T-cell (primary cell): ENCODE data around the gene MRFAP1L1. TPM values are rescaled to one million over a fixed set of nuclear protein-coding genes. Genes with fewer than 3 reads are reported as not detected.
A peak's percentile ranks its signal among the peaks of the same experiment; 100 is the strongest.

Experiments used
- ATAC-seq, 4 experiments: fragments of 200-7000 bp in 3 of 4; fragments of 150-1000 bp in 1 of 4; cut with Tn5 transposase; replicated peaks in 1 of 4; 1 replicate in 3 of 4; 2 replicates in 1 of 4; pipeline ENCODE4 v1.10.0; 2021; ENCODE audit warnings: moderate library complexity in 3 of 4, mild to moderate bottlenecking in 2 of 4, moderate number of reproducible peaks in 1 of 4
- CTCF ChIA-PET, 2 donors: fragments of 300-600 bp; sonication (Branson Sonifier 250); formaldehyde crosslinking; loops; one replicate each; lab custom pipeline; 2022; ENCODE audit warnings: antibody characterized with exemption in 2 of 2; lab: Charles Lee
- POLR2A ChIA-PET, 2 donors: fragments of 300-600 bp; sonication (Branson Sonifier 250); formaldehyde crosslinking; loops; one replicate each; lab custom pipeline; 2022; ENCODE audit warnings: antibody characterized with exemption in 2 of 2; lab: Charles Lee
- DNase-seq, 35 experiments: peaks; one replicate each; pipeline versions ENCODE4 v3.0.0 to v3.0.0-alpha.2; 2013 to 2023
- H3K27ac ChIP-seq: one replicate; pipeline ENCODE4 v1.5.1; 2013; ENCODE audit warnings: low read length
- H3K27me3 ChIP-seq, 2 experiments: replicated peaks in 1 of 2; 1 replicate in 1 of 2; 2 replicates in 1 of 2; pipeline versions ENCODE4 v1.6.1 to v1.7.0; 2013; ENCODE audit warnings: low read length in 1 of 2, mixed read lengths in 1 of 2; ENCODE audit not compliant: control insufficient read depth in 2 of 2, insufficient read depth in 2 of 2; ENCODE audit errors: extremely low read depth in 1 of 2
- H3K36me3 ChIP-seq, 2 donors: 1 replicate in 1 of 2; 2 replicates in 1 of 2; pipeline versions ENCODE4 v1.6.1 to v1.7.0; 2013; ENCODE audit warnings: low read length in 1 of 2; ENCODE audit not compliant: control insufficient read depth in 2 of 2, insufficient read depth in 1 of 2; ENCODE audit errors: extremely low read depth in 1 of 2
- H3K4me1 ChIP-seq, 2 experiments: 1 replicate in 1 of 2; 2 replicates in 1 of 2; pipeline versions ENCODE4 v1.6.1 to v1.7.0; 2013; ENCODE audit warnings: low read length in 2 of 2, mixed read lengths in 1 of 2; ENCODE audit not compliant: insufficient read depth in 2 of 2, control insufficient read depth in 1 of 2; ENCODE audit errors: extremely low read depth in 1 of 2
- H3K4me3 ChIP-seq, 2 donors: 1 replicate in 1 of 2; 2 replicates in 1 of 2; pipeline versions ENCODE4 v1.5.1 to v1.7.0; 2013; ENCODE audit warnings: mild to moderate bottlenecking in 2 of 2, low read length in 1 of 2, moderate library complexity in 1 of 2; ENCODE audit not compliant: control insufficient read depth in 1 of 2; ENCODE audit errors: extremely low read depth in 1 of 2
- H3K9me3 ChIP-seq: 2 replicates; pipeline ENCODE4 v1.7.0; 2013
- H3K27ac Mint-ChIP-seq, 2 donors: one replicate each; pipeline ENCODE4 v1.8.0; 2020 to 2021; ENCODE audit warnings: mild to moderate bottlenecking in 2 of 2, mixed read lengths in 2 of 2
- H3K27me3 Mint-ChIP-seq, 2 donors: one replicate each; pipeline ENCODE4 v1.8.0; 2021 to 2022; ENCODE audit warnings: mixed read lengths in 2 of 2
- H3K36me3 Mint-ChIP-seq: one replicate; pipeline ENCODE4 v1.8.0; 2021; ENCODE audit warnings: mixed read lengths
- H3K4me1 Mint-ChIP-seq, 3 donors: one replicate each; pipeline ENCODE4 v1.8.0; 2020 to 2022; ENCODE audit warnings: mixed read lengths in 3 of 3, mild to moderate bottlenecking in 1 of 3
- H3K4me3 Mint-ChIP-seq, 3 donors: one replicate each; pipeline ENCODE4 v1.8.0; 2020 to 2022; ENCODE audit warnings: mild to moderate bottlenecking in 3 of 3, mixed read lengths in 3 of 3, moderate library complexity in 3 of 3
- H3K9me3 Mint-ChIP-seq, 3 donors: one replicate each; pipeline ENCODE4 v1.8.0; 2020 to 2022; ENCODE audit warnings: mixed read lengths in 3 of 3
- WGBS: methylation state at CpG from one replicate; pipeline ENCODE4 v1.1.5; 2013; ENCODE audit warnings: missing lambda C conversion rate; ENCODE audit not compliant: insufficient coverage; 5-methylcytosine and 5-hydroxymethylcytosine counted together
- total RNA-seq, 35 experiments: library from RNA in 6 of 35; stranded (reverse) in 6 of 35; fragments of 120-200 nt in 1 of 35; gene quantifications; one replicate each; pipeline versions ENCODE4 v1.2.1 to v1.2.4 and lab custom pipeline; 2013 to 2026

The MRFAP1L1 gene
- total RNA-seq, 5 donors from 2014 or later (not counting 1 experiment from before 2014, with no cell fraction given): 28.8 to 121 (median 112) TPM

GRCh38 chr4:6718932-6719610, 9.4 kb upstream of the MRFAP1L1 start:
- POLR2A ChIA-PET: interaction anchor here in 1 of 2 donors (0.7 kb wide), 1 partner anchor 77 kb away, joined by 3 read pairs; no protein-coding TSS in a partner anchor
- Histone ChIP-seq H3K36me3 (peaks cover 0 to 2% of the 10 kb centered on the region in 2 donors), H3K27ac (no peak overlapping the region), H3K4me3 (no peak overlapping the region), H3K4me1 (peaks cover 15 to 27% of the 10 kb centered on the region in 2 experiments), H3K27me3 (peaks cover 0 to 7% of the 10 kb centered on the region in 2 experiments), H3K9me3 (no peaks in the 10 kb centered on the region)
- Mint-ChIP-seq H3K9me3 (no peaks in the 10 kb centered on the region), H3K27ac (peak overlapping the region; percentile 28 to 39), H3K27me3 (no peaks in the 10 kb centered on the region), H3K4me3 (peak overlapping the region; percentile 4 to 27 (median 26)), H3K36me3 (peaks cover 4% of the 10 kb centered on the region), H3K4me1 (peaks cover 34 to 40% (median 39%) of the 10 kb centered on the region in 3 donors)
- DNase-seq (no peak), ATAC-seq (no peak)
- WGBS: 93% methylated on average over 5 of the region's 7 CpGs
- CTCF ChIA-PET: interaction anchor here (1.0 to 6.3 kb wide), 10 partner anchors 10 to 351 kb away, joined by 3 to 77 read pairs (median 6); partner anchors contain the start of genes GRPEL1 (in 1 of the 2) and MRFAP1L1 (in 1 of the 2)

GRCh38 chr4:6716958-6717655, 7.4 kb upstream of the MRFAP1L1 start:
- H3K4me3 ChIP-seq: peak overlapping the region; percentile 87 to 90
- H3K27ac ChIP-seq: peak overlapping the region; percentile 82
- Mint-ChIP-seq H3K4me3 (peak overlapping the region; percentile 90 to 96 (median 91)), H3K27me3 (no peaks in the 10 kb centered on the region), H3K9me3 (no peaks in the 10 kb centered on the region), H3K4me1 (peaks cover 34 to 42% (median 39%) of the 10 kb centered on the region in 3 donors), H3K36me3 (peaks cover 4% of the 10 kb centered on the region), H3K27ac (peak overlapping the region; percentile 83 to 92)
- H3K36me3 ChIP-seq: peaks cover 0 to 2% of the 10 kb centered on the region in 2 donors
- WGBS: no CpG with 5 or more reads among the region's 7 CpGs
- ChIA-PET POLR2A (interaction anchor here (0.6 to 2.0 kb wide), 8 partner anchors 30 to 373 kb away, joined by 3 to 9 read pairs (median 4); a partner anchor contains a TSS), CTCF (interaction anchor here (0.7 to 6.3 kb wide), 14 partner anchors 21 to 355 kb away, joined by 3 to 77 read pairs (median 8); partner anchors contain the start of gene GRPEL1 (in 1 of the 2))
- peaks cover 15 to 27% of the 10 kb centered on the region in 2 experiments for H3K4me1 ChIP-seq
- H3K9me3 ChIP-seq: no peaks in the 10 kb centered on the region
- H3K27me3 ChIP-seq: no peaks in the 10 kb centered on the region
- ATAC-seq (no peak), DNase-seq (no peak)

DNA sequence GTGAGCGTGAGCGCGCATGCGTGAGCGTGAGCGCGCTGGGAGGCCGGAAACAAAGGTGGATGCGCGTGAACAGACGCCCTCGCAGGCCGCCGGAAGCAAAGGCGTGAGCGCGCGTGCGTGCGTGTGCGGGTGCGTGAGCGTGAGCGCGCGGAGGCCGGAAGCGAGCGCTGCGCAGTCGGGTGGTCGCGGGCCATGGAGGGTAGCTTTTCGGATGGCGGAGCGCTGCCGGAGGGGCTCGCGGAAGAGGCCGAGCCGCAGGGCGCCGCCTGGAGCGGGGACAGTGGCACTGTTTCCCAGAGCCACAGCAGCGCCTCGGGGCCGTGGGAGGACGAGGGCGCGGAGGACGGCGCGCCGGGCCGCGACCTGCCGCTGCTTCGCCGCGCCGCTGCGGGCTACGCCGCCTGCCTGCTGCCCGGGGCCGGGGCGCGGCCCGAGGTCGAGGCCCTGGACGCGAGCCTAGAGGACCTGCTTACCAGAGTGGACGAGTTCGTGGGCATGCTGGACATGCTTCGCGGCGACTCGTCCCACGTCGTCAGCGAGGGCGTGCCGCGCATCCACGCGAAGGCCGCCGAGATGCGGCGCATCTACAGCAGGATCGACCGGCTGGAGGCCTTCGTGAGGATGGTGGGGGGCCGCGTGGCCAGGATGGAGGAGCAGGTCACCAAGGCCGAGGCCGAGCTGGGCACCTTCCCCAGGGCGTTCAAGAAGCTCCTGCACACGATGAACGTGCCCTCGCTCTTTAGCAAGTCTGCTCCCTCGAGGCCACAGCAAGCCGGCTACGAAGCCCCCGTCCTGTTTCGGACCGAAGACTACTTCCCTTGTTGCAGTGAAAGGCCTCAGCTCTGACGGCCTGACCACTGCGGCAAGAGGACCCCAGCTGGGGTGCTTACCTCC, 6.6 kb upstream of the MRFAP1L1 start, which contains the start of gene BLOC1S4:
TSS of gene BLOC1S4 (plus strand) at position 157 of the 894 bp plus-strand sequence. CDS start at position 193, 36 bp downstream.
- peaks cover 34 to 42% (median 42%) of the 10 kb centered on the region in 3 donors for H3K4me1 Mint-ChIP-seq
- DNase-seq (peak; percentile 78 to 99 (median 87)), ATAC-seq (peak; percentile 85 to 90 (median 86))
- no peaks in the 10 kb centered on the region for H3K27me3 Mint-ChIP-seq
- WGBS: under 1% methylated on average over 108 of the region's 109 CpGs
- ChIA-PET CTCF (interaction anchor here (0.8 to 6.3 kb wide), 10 partner anchors 21 to 355 kb away, joined by 3 to 77 read pairs (median 12); no protein-coding TSS in a partner anchor), POLR2A (interaction anchor here (0.7 to 2.0 kb wide), 3 partner anchors 41 to 202 kb away, joined by 3 to 5 read pairs (median 4); no protein-coding TSS in a partner anchor)
- H3K4me1 ChIP-seq: peaks cover 15 to 27% of the 10 kb centered on the region in 2 experiments
- H3K9me3 Mint-ChIP-seq: no peaks in the 10 kb centered on the region
- no peaks in the 10 kb centered on the region for H3K27me3 ChIP-seq
- H3K27ac ChIP-seq: peak within 1 kb of the TSS; percentile 82
- peak within 1 kb of the TSS; percentile 90 to 96 (median 91) for H3K4me3 Mint-ChIP-seq
- peaks cover 4% of the 10 kb centered on the region for H3K36me3 Mint-ChIP-seq
- peak within 1 kb of the TSS; percentile 87 to 95 for H3K27ac Mint-ChIP-seq
- peaks cover 0 to 2% of the 10 kb centered on the region in 2 donors for H3K36me3 ChIP-seq
- peak within 1 kb of the TSS; percentile 87 to 90 for H3K4me3 ChIP-seq
- no peaks in the 10 kb centered on the region for H3K9me3 ChIP-seq

DNA sequence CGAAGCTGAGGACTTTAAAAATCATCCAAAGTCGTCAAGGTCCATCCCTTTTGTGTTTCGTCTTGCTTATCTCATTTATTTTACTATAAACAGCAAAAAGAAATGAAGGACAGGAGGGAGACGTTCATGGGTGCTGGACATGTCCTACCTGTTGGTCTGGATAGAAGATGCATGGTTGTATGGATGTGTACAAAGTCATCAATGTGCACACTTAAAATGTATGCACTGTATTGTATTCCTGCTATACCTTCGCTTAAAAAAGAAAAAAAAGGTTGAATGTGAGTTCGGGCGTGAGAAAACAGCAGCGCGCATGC, 6.0 kb upstream of the MRFAP1L1 start:
- no peak for ATAC-seq
- H3K27me3 Mint-ChIP-seq: no peaks in the 10 kb centered on the region
- POLR2A ChIA-PET: interaction anchor here (0.7 to 2.0 kb wide), 3 partner anchors 40 to 203 kb away, joined by 3 to 5 read pairs (median 4); no protein-coding TSS in a partner anchor
- DNase-seq: no peak
- peak overlapping the region; percentile 87 to 95 for H3K27ac Mint-ChIP-seq
- peaks cover 15 to 28% of the 10 kb centered on the region in 2 experiments for H3K4me1 ChIP-seq
- H3K9me3 ChIP-seq: no peaks in the 10 kb centered on the region
- peak overlapping the region; percentile 69 for H3K27ac ChIP-seq
- 7% methylated on average over 6 of the region's 9 CpGs for WGBS
- H3K4me1 Mint-ChIP-seq: peaks cover 38 to 48% (median 43%) of the 10 kb centered on the region in 3 donors
- peak overlapping the region; percentile 38 to 87 for H3K4me3 ChIP-seq
- H3K9me3 Mint-ChIP-seq: no peaks in the 10 kb centered on the region
- no peaks in the 10 kb centered on the region for H3K27me3 ChIP-seq
- peaks cover 0 to 2% of the 10 kb centered on the region in 2 donors for H3K36me3 ChIP-seq
- CTCF ChIA-PET: interaction anchor here (1.0 to 4.1 kb wide), 3 partner anchors 25 to 41 kb away, joined by 4 to 43 read pairs (median 4); no protein-coding TSS in a partner anchor
- peaks cover 4% of the 10 kb centered on the region for H3K36me3 Mint-ChIP-seq
- peak overlapping the region; percentile 90 to 96 (median 91) for H3K4me3 Mint-ChIP-seq

DNA sequence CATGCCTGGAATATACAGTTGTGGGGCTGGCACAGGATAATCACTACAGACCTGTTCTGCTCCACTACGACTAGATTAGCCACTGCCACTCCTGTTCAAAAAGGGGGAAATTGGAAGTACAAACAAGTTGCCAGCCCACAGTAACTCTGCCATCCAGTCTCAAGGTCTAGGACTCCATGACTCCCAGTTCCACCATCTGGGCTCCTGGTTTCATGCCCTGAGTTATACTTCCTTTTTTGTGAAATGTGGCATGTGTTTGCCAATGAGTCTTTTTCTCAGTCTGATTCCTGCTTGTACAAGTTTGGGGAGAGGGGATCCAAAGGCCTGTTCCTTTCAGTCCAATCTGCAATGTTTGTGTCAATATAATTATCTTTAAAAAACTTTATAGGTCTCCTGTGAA, 5.3 kb upstream of the MRFAP1L1 start:
- Mint-ChIP-seq H3K4me1 (peaks cover 37 to 50% (median 45%) of the 10 kb centered on the region in 3 donors), H3K9me3 (no peaks in the 10 kb centered on the region), H3K27ac (peak overlapping the region; percentile 29 to 43), H3K36me3 (peaks cover 4% of the 10 kb centered on the region), H3K4me3 (peak overlapping the region in 2 of 3 donors; percentile 17 to 91), H3K27me3 (no peaks in the 10 kb centered on the region)
- ATAC-seq (no peak), DNase-seq (no peak)
- H3K4me1 ChIP-seq: peaks cover 21 to 27% of the 10 kb centered on the region in 2 experiments
- H3K27me3 ChIP-seq: no peaks in the 10 kb centered on the region
- ChIA-PET POLR2A (no interaction called here), CTCF (interaction anchor here (0.9 to 4.1 kb wide), 4 partner anchors 10 to 40 kb away, joined by 3 to 43 read pairs (median 4); no protein-coding TSS in a partner anchor)
- H3K4me3 ChIP-seq: no peak overlapping the region
- WGBS: no CpG with 5 or more reads among the region's 1 CpG
- peaks cover 0 to 2% of the 10 kb centered on the region in 2 donors for H3K36me3 ChIP-seq
- no peaks in the 10 kb centered on the region for H3K9me3 ChIP-seq
- peak overlapping the region; percentile 69 for H3K27ac ChIP-seq
